HG02623 (cell line): ENCODE results near the gene ZNF80.
"Not testable (repeated sequence)": the region's sequence is repeated elsewhere in the genome, so short reads cannot be mapped to it uniquely, and the experiment has no call there.

Experiments
- ATAC-seq: cut with Tn5 transposase; IDR thresholded peaks from one replicate; pipeline ENCODE4 v1.9.1; 2021; ENCODE audit warnings: moderate library complexity; ENCODE audit not compliant: unreplicated experiment

ZNF80 gene

DNA sequence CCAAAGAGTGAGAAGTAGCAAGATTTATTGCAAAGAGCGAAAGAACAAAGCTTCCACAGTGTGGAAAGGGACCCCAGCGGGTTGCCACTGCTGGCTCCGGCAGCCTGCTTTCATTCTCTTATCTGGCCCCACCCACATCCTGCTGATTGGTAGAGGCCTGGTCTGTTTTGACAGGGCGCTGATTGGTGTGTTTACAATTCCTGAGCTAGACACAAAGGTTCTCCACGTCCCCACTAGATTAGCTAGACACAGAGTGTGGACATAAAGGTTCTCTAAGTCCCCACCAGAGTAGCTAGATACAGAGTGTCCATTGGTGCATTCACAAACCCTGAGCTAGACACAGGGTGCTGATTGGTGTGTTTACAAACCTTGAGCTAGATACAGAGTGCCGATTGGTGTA lies at the start of gene ZNF80:
Gene ZNF80 (minus strand): TSS at position 101 of the 400 bp plus-strand sequence. CDS start 504 bp downstream, outside the sequence.
- ATAC-seq, result not testable (repeated sequence)

DNA sequence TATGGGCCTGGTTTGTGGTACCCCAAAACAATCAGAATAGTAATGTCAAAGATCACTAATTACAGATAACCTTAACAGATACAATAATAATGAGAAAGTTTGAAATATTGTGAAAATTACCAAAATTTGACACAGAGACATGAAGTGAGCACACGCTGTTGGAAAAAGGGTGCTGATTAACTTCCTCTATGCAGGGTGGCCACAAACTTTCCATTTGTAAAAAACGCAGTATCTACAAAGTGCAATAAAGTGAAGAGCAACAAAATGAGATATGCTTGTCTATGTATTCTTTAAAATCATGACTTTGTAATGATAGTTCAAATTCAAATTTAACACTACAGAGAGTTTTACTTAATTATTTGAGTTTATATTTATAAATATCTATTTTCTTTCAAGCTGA lies 48.9 kb upstream of the ZNF80 start:
- no peak for ATAC-seq

DNA sequence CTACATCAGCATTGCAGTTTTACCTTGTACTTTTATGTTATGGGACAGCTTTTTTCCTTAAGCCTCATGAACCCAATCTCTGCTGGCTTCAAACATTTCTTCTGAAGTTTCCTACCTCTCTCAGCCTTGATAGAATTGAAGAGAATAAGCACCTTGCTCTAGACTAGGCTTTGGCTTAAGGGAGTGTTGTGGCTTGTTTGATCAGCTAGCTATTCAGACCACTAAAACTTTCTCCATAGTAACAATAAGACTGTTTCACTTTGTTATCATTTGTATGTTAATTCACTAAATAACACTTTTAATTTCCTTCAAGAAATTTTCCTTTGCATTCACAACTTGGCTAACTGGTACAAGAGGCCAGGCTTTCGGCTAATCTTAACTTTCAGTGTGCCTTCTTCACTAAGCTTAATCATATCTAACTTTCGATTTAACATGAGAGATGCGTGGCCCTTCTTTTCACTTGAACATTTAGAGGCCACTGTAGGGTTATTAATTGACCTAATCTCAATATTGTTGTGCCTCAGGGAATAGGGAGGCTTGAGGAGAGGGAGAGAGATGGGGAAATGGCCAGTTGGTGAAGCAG lies 48.4 kb upstream of the ZNF80 start:
- no peak for ATAC-seq

DNA sequence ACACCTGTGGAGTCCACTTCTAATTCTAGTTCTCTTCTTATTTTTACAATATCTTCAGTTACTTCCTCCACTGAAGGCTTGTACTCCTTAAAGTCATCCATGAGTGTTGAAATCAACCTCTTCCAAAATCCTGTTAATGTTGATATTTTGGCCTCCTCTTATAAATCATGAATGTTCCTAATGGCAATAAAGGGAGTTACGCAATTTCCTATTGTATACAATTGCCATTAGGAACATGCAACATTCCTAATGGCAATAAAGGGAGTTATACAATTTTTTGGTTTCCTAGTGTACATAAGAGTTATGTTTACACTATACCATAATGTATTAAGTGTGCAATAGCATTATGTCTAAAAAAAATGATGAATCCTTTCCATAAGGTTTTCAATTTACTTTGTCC lies 47.3 kb upstream of the ZNF80 start:
- ATAC-seq, result no peak

GRCh38 chr3:114276856-114277255 lies 39.5 kb upstream of the ZNF80 start:
- ATAC-seq, result not testable (repeated sequence)

DNA sequence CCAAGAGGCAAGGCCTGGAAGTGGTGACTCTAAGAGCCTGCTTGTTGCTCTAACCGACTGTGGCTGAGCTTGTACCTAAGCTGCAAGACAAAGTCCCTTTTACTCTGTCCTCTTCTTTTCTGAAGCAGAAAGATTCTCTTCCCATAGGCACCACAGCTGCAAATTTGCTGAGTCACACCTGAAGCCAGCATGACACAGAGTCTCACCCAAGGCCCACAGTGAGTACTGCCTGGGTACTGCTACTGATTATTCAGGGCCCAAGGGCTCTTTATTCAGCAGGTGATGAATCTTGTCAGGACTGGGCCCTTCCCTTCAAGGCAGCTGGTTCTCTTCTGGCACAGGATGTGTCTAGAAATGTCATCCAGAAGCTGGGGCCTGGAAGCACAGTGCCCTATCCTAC lies 37.6 kb upstream of the ZNF80 start:
- no peak for ATAC-seq

- no peak for ATAC-seq
Observed at GRCh38 chr3:114272271-114272670, 34.9 kb upstream of the ZNF80 start.

DNA sequence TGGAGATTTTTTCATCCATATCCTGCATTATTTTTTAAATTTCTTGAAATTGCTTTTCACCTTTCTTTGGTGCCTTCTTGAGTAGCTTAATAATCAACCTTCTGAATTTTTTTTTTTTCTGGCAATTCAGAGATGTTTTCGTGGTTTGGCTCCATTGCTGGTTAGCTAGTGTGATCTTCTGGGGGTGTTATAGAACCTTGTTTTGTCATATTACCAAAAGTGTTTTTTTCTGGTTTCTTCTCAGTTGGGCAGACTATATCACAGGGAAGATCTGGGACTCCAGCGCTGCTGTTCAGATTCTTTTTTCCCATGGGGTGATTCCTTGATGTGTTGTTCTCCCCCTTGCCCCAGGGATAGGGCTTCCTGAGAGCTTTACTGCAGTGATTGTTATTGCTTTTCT lies 32.6 kb upstream of the ZNF80 start:
- ATAC-seq, result no peak

GRCh38 chr3:114260152-114260551 lies 22.8 kb upstream of the ZNF80 start:
- ATAC-seq, result no peak

DNA sequence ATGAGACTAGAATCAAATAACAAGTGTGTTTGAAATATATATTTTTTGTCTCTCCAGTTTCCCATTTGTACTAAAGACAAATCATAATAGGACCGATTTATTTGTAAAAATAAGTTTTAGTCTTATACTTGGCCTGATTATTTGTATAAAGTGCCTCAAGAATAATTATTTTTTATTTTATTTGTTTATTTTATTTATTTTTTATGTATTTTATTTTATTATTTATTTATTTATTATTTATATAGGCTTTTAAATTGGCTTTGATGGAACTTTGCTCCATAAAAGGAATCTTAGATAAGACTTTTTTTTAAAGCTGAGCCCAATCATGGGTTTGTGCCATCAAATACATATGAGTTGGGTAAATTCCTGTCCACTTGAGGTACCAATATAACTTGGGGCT lies 22.2 kb upstream of the ZNF80 start:
- no peak for ATAC-seq

DNA sequence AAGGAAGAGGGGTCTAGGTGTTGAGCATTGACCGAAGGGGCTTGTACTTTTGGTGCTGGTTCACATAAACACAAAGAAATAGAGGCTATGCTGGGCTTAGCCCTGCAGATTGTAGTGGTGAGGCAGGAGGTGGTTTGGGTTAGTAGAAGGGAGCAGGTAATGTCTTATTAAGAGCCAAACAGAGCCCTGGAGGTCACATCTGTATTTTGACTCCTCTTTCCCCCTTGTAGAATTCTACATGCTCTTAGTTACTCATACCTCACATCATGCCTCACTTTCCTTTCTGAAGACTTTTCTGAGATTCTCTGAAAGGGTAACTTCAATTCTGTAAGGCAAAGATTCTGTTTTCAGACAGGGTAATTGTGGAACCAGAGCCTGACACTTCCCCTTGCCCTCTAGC lies 16.1 kb upstream of the ZNF80 start:
- ATAC-seq, result no peak

GRCh38 chr3:114252954-114253353 lies 15.6 kb upstream of the ZNF80 start:
- no peak for ATAC-seq

- peak; percentile 95 for ATAC-seq
Observed at GRCh38 chr3:114242947-114243346, 5.6 kb upstream of the ZNF80 start.

GRCh38 chr3:114241262-114241661 lies 3.9 kb upstream of the ZNF80 start:
- ATAC-seq, result no peak

DNA sequence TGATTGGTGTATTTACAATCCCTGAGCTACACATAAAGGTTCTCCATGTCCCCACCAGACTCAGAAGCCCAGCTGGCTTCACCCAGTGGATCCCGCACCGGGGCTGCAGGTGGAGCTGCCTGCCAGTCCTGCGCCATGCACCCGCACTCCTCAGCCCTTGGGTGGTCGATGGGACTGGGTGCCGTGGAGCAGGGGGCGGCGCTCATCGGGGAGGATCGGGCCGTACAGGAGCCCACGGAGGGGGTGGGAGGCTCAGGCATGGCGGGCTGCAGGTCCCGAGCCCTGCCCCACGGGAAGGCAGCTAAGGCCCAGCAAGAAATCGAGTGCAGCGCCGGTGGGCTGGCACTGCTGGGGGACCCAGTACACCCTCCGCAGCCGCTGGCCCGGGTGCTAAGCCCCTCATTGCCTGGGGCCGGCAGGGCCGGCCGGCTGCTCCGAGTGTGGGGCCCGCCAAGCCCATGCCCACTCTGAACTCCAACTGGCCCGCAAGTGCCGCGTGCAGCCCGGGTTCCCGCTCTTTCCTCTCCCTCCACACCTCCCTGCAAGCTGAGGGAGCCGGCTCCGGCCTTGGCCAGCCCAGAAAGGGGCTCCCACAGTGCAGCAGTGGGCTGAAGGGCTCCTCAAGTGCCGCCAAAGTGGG lies 888 bp upstream of the ZNF80 start:
- ATAC-seq, result not testable (repeated sequence)

GRCh38 chr3:114235431-114235830 lies 1.9 kb downstream of the ZNF80 start:
- ATAC-seq, result no peak

- no peak for ATAC-seq
Observed at GRCh38 chr3:114234745-114235144, 2.6 kb downstream of the ZNF80 start.

DNA sequence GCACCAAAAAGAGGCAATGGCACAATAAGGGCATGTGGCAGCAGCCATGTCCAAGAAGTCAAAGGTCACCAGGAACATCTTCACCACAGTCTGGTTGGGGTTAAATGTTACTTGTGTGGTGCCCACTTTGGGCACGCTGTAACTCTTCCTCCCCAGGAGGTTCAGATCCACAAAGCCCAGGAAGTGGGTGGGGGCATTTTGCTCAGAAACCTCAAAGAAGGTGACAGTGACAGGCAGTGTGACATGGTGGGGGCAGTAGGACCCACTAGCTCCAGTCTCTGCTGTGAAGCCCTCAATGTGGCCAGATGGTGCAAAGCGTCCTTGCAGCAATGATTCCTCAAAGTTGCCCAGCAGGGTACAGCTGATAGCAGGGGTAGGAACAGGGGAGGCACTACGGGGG lies 5.8 kb downstream of the ZNF80 start:
- no peak for ATAC-seq

- no peak for ATAC-seq
Observed at GRCh38 chr3:114227076-114227475, 10.3 kb downstream of the ZNF80 start.

DNA sequence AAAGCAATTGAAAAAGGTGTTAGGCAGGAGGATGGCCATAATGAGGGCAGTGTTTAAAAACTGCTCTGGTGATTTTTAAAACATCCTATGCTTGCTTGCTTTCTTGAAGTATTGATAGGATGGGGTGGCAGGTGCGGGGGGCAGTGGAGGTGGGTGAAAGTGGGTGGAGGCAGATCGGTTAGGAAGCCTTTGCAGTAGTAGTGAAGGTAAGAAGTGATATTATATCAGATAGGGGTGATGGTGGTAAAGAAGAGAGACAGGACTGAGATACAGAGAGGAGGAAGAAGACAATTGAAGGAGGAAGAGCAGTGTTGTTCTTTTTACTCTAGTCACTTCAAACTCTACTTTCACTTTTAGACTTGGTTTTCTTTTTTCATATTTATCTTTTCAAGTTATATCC lies 11.1 kb downstream of the ZNF80 start:
- no peak for ATAC-seq

- ATAC-seq, result peak; percentile 90
Observed at GRCh38 chr3:114223143-114223542, 14.2 kb downstream of the ZNF80 start.

DNA sequence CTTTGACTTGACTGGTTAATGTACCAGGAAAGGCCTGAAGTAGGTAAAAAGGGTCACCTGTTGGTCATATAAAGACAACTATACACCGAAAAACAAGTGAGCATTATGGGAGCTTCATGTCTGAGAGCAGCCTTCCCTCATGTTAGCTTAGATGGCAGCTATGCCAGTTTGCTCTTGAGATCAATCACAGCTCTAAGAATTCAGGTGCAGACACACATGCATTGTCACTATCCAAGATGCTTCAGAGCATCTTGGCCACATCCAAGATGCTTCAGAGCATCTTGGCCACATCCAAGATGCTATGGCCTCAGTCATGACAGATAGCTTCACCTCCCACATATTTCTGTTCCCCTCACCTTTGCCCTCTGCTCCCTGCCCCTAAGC lies 15.5 kb downstream of the ZNF80 start:
- no peak for ATAC-seq
